Common myeloid progenitor, CD34-positive (primary cell): ENCODE results near the gene ATF7.

Experiments used
- CTCF ChIA-PET: fragments of 350-600 bp; sonication (Branson Sonifier 250); formaldehyde crosslinking; loops from one replicate; lab custom pipeline; 2021; ENCODE audit warnings: antibody characterized with exemption; lab: Charles Lee
- POLR2A ChIA-PET: fragments of 350-600 bp; sonication (Branson Sonifier 250); formaldehyde crosslinking; loops from one replicate; lab custom pipeline; 2021; ENCODE audit warnings: antibody characterized with exemption; lab: Charles Lee
- DNase-seq, 3 donors: peaks; one replicate each; pipeline versions ENCODE4 v3.0.0 to v3.0.0-alpha.2; 2013
- H3K27ac ChIP-seq, 2 experiments: 1 replicate in 1 of 2; 2 replicates in 1 of 2; pipeline ENCODE4 v1.7.0; 2013; ENCODE audit warnings: inconsistent platforms in 2 of 2, low read length in 2 of 2, mild to moderate bottlenecking in 2 of 2, low read depth in 1 of 2, moderate library complexity in 1 of 2; ENCODE audit not compliant: severe bottlenecking in 2 of 2, insufficient read depth in 1 of 2, poor library complexity in 1 of 2
- H3K27me3 ChIP-seq, 5 experiments: replicated peaks in 2 of 5; 1 replicate in 3 of 5; 2 replicates in 2 of 5; pipeline versions ENCODE4 v1.6.1 to v1.7.0; 2013; ENCODE audit warnings: low read length in 4 of 5, mild to moderate bottlenecking in 2 of 5, moderate library complexity in 2 of 5, inconsistent platforms in 1 of 5; ENCODE audit not compliant: insufficient read depth in 5 of 5, control insufficient read depth in 4 of 5
- H3K36me3 ChIP-seq, 4 experiments: 1 replicate in 2 of 4; 2 replicates in 2 of 4; pipeline versions ENCODE4 v1.6.1 to v1.7.0; 2013; ENCODE audit warnings: low read length in 3 of 4, control low read depth in 1 of 4, mild to moderate bottlenecking in 1 of 4; ENCODE audit not compliant: control insufficient read depth in 4 of 4, insufficient read depth in 4 of 4
- H3K4me1 ChIP-seq, 4 experiments: 1 replicate in 3 of 4; 2 replicates in 1 of 4; pipeline versions ENCODE4 v1.6.1 to v1.7.1; 2013; ENCODE audit warnings: low read length in 3 of 4, mild to moderate bottlenecking in 3 of 4, control low read depth in 1 of 4, inconsistent platforms in 1 of 4, moderate library complexity in 1 of 4; ENCODE audit not compliant: control insufficient read depth in 4 of 4, insufficient read depth in 4 of 4; ENCODE audit errors: control extremely low read depth in 1 of 4
- H3K4me3 ChIP-seq, 7 experiments: 1 replicate in 4 of 7; 2 replicates in 3 of 7; pipeline versions ENCODE4 v1.5.1 to v1.7.0; 2013; ENCODE audit warnings: mild to moderate bottlenecking in 7 of 7, low read length in 6 of 7, moderate library complexity in 6 of 7, inconsistent platforms in 2 of 7, low read depth in 2 of 7, control low read depth in 1 of 7; ENCODE audit not compliant: insufficient read depth in 4 of 7, control insufficient read depth in 1 of 7; ENCODE audit errors: extremely low read depth in 1 of 7
- H3K9me3 ChIP-seq, 5 experiments: 1 replicate in 4 of 5; 2 replicates in 1 of 5; pipeline versions ENCODE4 v1.6.1 to v1.7.1; 2013; ENCODE audit warnings: low read length in 4 of 5, mild to moderate bottlenecking in 2 of 5, inconsistent platforms in 1 of 5, low read depth in 1 of 5, moderate library complexity in 1 of 5; ENCODE audit not compliant: control insufficient read depth in 4 of 5, insufficient read depth in 2 of 5; ENCODE audit errors: control extremely low read depth in 1 of 5
- WGBS: methylation state at CpG from one replicate; pipeline ENCODE4 v1.1.5; 2013; ENCODE audit not compliant: insufficient coverage; 5-methylcytosine and 5-hydroxymethylcytosine counted together

The ATF7 gene

GRCh38 chr12:53502331-53502730, 123.9 kb downstream of the ATF7 start:
- H3K27me3 ChIP-seq, result no peaks in the 10 kb centered on the region
- H3K27ac ChIP-seq, result peak overlapping the region in 1 of 2 experiments; percentile 95
- no peaks in the 10 kb centered on the region for H3K9me3 ChIP-seq
- ChIA-PET CTCF (interaction anchor here (1.7 kb wide), 1 partner anchor 157 kb away, joined by 5 read pairs; no protein-coding TSS in a partner anchor), POLR2A (no interaction called here)
- peaks cover 10 to 43% (median 36%) of the 10 kb centered on the region in 4 experiments for H3K36me3 ChIP-seq
- 93% methylated on average over 2 of the region's 9 CpGs for WGBS
- H3K4me3 ChIP-seq, result peak overlapping the region in 3 of 7 experiments; percentile 73 to 84 (median 75)
- no peak for DNase-seq
- H3K4me1 ChIP-seq, result peaks cover 4 to 43% (median 34%) of the 10 kb centered on the region in 4 experiments

GRCh38 chr12:53501615-53502181, 124.5 kb downstream of the ATF7 start:
- WGBS, result 92% methylated on average over 8 of the region's 10 CpGs
- Histone ChIP-seq H3K36me3 (peaks cover 8 to 37% (median 29%) of the 10 kb centered on the region in 4 experiments), H3K9me3 (no peaks in the 10 kb centered on the region), H3K27ac (peak overlapping the region; percentile 86 to 95), H3K4me3 (peak overlapping the region; percentile 37 to 84 (median 73)), H3K4me1 (peaks cover 4 to 49% (median 34%) of the 10 kb centered on the region in 4 experiments), H3K27me3 (no peaks in the 10 kb centered on the region)
- POLR2A ChIA-PET, result interaction anchor here (0.9 to 1.9 kb wide), 4 partner anchors 13 to 32 kb away, joined by 3 to 6 read pairs (median 4); no protein-coding TSS in a partner anchor
- CTCF ChIA-PET, result interaction anchor here (1.0 to 2.0 kb wide), 7 partner anchors 9 to 179 kb away, joined by 3 to 7 read pairs (median 5); no protein-coding TSS in a partner anchor
- DNase-seq, result no peak

DNA sequence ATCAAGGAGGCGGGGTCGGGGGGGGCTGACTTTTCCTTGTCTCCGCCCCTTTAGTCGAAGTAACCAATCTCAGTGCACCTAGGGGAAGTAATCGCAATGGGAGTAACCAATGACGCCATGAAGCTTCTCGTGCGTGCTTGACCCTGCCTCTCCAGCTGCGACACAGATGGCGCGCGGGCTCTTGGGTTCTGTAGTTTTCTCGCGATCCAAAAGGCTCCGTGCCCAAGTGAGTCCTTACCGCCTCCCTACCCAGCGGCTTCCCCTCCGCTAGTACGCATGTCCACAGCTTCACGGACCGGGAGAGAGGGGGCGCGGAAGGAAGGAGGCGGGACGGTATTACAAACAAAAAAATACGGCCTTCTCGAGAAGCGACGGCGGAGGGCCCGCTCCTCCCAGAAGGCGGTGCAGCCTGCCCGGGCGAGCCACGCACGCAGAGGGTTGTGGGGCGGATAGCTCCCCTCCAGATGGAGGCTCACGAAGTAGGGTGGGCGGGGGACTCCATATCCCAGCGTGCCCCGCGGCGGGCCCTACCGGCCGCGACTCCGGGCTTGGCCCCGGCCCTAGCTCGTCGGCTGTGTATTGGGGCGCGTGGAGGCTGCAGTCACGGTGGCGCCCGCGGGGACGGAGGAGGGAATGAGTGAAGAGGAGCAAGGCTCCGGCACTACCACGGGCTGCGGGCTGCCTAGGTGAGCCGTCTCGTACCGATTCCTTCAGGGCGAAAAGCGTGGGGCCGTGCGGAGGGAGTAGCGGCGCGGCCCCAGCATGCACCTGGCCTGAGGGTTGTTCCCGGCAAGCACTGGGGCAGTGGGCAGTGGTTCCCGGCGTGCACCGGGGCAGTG, 125.2 kb downstream of the ATF7 start, which contains the start of gene TARBP2:
TSS of gene TARBP2 (plus strand) at position 508 of the 839 bp plus-strand sequence. CDS start at position 634, 126 bp downstream.
- Histone ChIP-seq H3K27ac (peak within 1 kb of the TSS; percentile 86 to 95), H3K36me3 (peaks cover 7 to 30% (median 23%) of the 10 kb centered on the region in 4 experiments), H3K4me3 (peak within 1 kb of the TSS; percentile 47 to 84 (median 73)), H3K9me3 (no peaks in the 10 kb centered on the region), H3K27me3 (no peaks in the 10 kb centered on the region), H3K4me1 (peaks cover 6 to 55% (median 35%) of the 10 kb centered on the region in 4 experiments)
- 0% methylated on average over 63 of the region's 74 CpGs for WGBS
- peak; percentile 99 to 100 (median 100) for DNase-seq
- POLR2A ChIA-PET, result interaction anchor here (0.5 to 1.9 kb wide), 12 partner anchors 9 to 180 kb away, joined by 3 to 11 read pairs (median 3); partner anchors contain the start of gene AAAS
- CTCF ChIA-PET, result interaction anchor here (0.9 to 2.0 kb wide), 11 partner anchors 9 to 180 kb away, joined by 3 to 7 read pairs (median 5); partner anchors contain the start of gene AAAS

DNA sequence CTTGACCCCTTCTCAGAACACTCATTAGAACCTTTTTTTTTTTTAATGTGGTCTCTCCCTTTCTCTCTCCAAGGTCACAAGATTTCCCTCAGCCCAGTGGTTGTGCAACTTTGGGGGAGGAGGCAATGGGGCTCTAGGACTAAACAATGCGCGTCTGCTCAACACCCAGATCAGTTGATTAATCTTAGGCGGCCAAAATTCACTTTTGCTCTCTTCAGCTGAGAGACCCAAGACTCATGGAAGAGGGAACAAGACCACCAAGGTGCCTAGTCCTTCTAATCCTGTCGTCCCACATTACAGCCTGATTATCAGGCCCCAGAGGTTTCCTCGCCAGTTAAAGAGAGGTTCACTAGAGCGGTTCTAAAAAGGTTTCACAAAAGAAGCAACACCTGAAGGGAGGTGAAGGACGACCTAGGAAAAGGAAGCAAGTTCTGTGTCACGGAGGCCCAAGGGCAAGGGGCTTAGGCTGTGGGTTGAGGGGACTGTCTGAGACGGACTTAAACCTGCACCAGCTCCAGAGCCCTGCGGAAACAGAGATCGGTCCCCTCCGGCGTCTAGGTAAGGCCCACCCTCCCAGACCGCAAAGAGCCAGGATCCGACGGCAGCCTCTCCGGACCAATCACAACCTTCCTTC, 125.9 kb downstream of the ATF7 start:
- H3K27me3 ChIP-seq, result no peaks in the 10 kb centered on the region
- 2% methylated on average over 17 of the region's 17 CpGs for WGBS
- H3K36me3 ChIP-seq, result peaks cover 3 to 23% (median 16%) of the 10 kb centered on the region in 4 experiments
- H3K9me3 ChIP-seq, result no peaks in the 10 kb centered on the region
- peak; percentile 53 to 70 (median 67) for DNase-seq
- CTCF ChIA-PET, result interaction anchor here (0.9 to 2.0 kb wide), 12 partner anchors 8 to 179 kb away, joined by 3 to 7 read pairs (median 5); partner anchors contain the start of gene AAAS
- H3K4me3 ChIP-seq, result peak overlapping the region; percentile 20 to 84 (median 73)
- peaks cover 6 to 59% (median 35%) of the 10 kb centered on the region in 4 experiments for H3K4me1 ChIP-seq
- peak overlapping the region; percentile 86 to 95 for H3K27ac ChIP-seq
- POLR2A ChIA-PET, result interaction anchor here (0.8 to 1.9 kb wide), 10 partner anchors 8 to 179 kb away, joined by 3 to 11 read pairs (median 3); partner anchors contain the start of gene AAAS

GRCh38 chr12:53499266-53500141, 126.7 kb downstream of the ATF7 start, which contains the start of gene MAP3K12:
Gene MAP3K12 (minus strand): TSS chr12:53499458. CDS start chr12:53487391, 12,067 bp downstream.
- Histone ChIP-seq H3K4me1 (peaks cover 6 to 62% (median 38%) of the 10 kb centered on the region in 4 experiments), H3K9me3 (no peaks in the 10 kb centered on the region), H3K27ac (peak within 1 kb of the TSS; percentile 86 to 95), H3K27me3 (no peaks in the 10 kb centered on the region), H3K36me3 (peaks cover 0 to 15% (median 8%) of the 10 kb centered on the region in 4 experiments), H3K4me3 (peak within 1 kb of the TSS; percentile 40 to 84 (median 73))
- POLR2A ChIA-PET, result interaction anchor here (1.1 to 1.9 kb wide), 4 partner anchors 8 to 178 kb away, joined by 3 to 11 read pairs (median 4); partner anchors contain the start of gene AAAS
- peak in 1 of 3 donors; percentile 52 for DNase-seq
- CTCF ChIA-PET, result interaction anchor here (1.3 to 2.5 kb wide), 5 partner anchors 9 to 17 kb away, joined by 4 to 10 read pairs (median 5); no protein-coding TSS in a partner anchor
- 1% methylated on average over 30 of the region's 51 CpGs for WGBS
